Subcutaneous abdominal adipose tissue (tissue), 5 donors: ENCODE results near the gene PAFAH1B1.
"Not testable (repeated sequence)": the region's sequence is repeated elsewhere in the genome, so short reads cannot be mapped to it uniquely, and the experiment has no call there.

Experiments used
- H3K27ac ChIP-seq: one replicate; pipeline ENCODE4 v1.7.0; 2013; ENCODE audit warnings: low read depth, mild to moderate bottlenecking, inconsistent platforms, low read length, moderate library complexity
- H3K27me3 ChIP-seq, 5 donors: one replicate each; pipeline ENCODE4 v1.7.0; 2013; ENCODE audit warnings: low read length in 5 of 5, inconsistent platforms in 1 of 5; ENCODE audit not compliant: control insufficient read depth in 5 of 5, insufficient read depth in 4 of 5
- H3K36me3 ChIP-seq, 5 donors: one replicate each; pipeline ENCODE4 v1.7.0; 2013; ENCODE audit warnings: low read length in 5 of 5; ENCODE audit not compliant: control insufficient read depth in 5 of 5, insufficient read depth in 5 of 5
- H3K4me1 ChIP-seq, 5 donors: one replicate each; pipeline ENCODE4 v1.7.0; 2013; ENCODE audit warnings: low read length in 5 of 5, mild to moderate bottlenecking in 3 of 5, moderate library complexity in 1 of 5; ENCODE audit not compliant: control insufficient read depth in 5 of 5, insufficient read depth in 5 of 5
- H3K4me3 ChIP-seq, 5 donors: one replicate each; pipeline ENCODE4 v1.7.0; 2013; ENCODE audit warnings: low read length in 5 of 5, low read depth in 1 of 5
- H3K9ac ChIP-seq, 5 donors: one replicate each; pipeline ENCODE4 v1.7.0; 2013; ENCODE audit warnings: low read length in 5 of 5, mild to moderate bottlenecking in 4 of 5, moderate library complexity in 3 of 5
- H3K9me3 ChIP-seq, 5 donors: one replicate each; pipeline ENCODE4 v1.7.0; 2013; ENCODE audit warnings: low read length in 5 of 5; ENCODE audit not compliant: control insufficient read depth in 5 of 5
- donor health status: healthy.
- donor health status: healthy.
- donor health status: healthy.
- donor health status: healthy.
- donor health status: healthy.

The PAFAH1B1 gene

DNA sequence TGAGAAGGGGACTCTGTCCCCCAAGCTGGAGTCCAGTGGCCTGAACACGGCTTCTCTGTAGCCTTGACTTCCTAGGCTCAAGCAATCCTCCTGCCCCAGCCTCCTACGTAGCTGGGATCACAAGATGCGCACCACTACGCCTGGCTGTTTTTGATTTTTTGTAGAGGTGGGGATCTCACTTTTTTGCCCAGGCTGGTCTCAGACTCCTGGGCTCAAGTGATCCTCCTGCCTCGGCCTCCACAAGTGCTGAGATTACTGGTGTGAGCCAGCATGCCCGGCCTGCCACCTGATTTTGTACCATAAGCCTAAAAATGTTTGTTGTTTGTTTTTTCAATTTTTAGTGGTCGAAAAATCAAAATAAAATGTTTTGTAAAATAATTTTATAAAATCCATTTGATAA, 19.2 kb downstream of the PAFAH1B1 start:
- peaks cover 4 to 29% (median 17%) of the 10 kb centered on the region in 5 donors for H3K4me1 ChIP-seq
- H3K27me3 ChIP-seq, result no peaks in the 10 kb centered on the region

DNA sequence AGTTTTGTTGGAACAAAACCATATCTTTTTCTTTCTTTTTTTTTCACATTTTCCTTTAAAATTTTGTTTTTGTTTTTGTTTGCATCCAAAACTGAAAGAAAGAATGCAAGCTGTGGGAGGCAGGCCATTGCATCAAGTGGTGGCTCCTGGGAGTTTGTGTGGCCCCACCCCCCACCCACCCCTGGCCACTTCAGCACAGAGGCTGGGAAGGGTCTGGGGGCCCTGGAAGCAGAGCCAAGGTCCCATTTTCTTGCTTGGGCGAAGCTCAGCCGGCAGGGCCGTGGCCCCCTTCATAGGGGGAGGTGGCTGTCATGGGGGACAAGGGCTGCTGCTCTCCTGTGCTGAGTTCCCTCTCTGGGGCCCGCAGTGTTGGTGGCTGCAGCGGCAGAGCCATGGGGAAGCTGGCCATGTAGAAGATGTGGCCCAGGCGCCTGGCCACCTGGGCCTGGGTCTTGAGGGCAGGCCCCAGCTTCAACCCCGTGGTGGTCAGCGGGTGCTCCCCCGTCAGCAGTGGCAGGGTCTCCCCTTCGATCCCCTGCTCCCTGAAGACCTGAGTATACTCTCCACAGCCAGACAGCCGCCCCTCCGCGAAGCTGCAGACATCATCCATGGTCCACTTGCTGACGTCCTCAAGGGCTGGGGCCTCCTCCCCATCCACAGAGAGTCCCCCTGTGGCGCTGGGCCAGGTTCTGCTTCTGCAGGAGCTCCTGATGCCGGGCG, 19.8 kb downstream of the PAFAH1B1 start:
- H3K4me1 ChIP-seq, result peaks cover 4 to 29% (median 17%) of the 10 kb centered on the region in 5 donors
- H3K4me3 ChIP-seq, result no peak overlapping the region

More for the DNA sequence above, 19.2 kb downstream of the PAFAH1B1 start:
- Histone ChIP-seq H3K9me3 (no peaks in the 10 kb centered on the region), H3K27ac (no peak overlapping the region), H3K36me3 (no peaks in the 10 kb centered on the region), H3K9ac (no peak overlapping the region), H3K4me3 (no peak overlapping the region)

DNA sequence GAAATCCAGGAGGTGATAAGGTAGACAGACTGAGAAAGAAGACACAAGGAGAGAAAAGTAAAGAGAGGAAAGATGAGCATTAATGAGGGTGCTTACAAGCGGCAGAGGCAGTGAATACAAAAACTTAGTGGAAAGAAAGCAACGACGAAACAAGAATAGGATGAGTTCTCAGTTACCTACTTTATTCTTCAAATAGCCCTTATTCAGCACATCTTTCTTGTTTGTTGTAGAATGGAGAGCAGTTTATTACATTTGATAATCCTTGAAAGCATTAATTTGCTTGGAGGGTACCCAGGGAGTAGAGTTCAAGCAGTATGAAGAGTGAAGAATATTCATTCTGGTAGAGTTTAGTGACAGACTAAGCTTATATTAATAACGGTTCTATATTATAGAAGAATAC, 22.4 kb downstream of the PAFAH1B1 start:
- Histone ChIP-seq H3K36me3 (no peaks in the 10 kb centered on the region), H3K9ac (no peak overlapping the region), H3K27ac (no peak overlapping the region), H3K9me3 (no peaks in the 10 kb centered on the region), H3K27me3 (no peaks in the 10 kb centered on the region), H3K4me1 (peaks cover 4 to 22% (median 14%) of the 10 kb centered on the region in 5 donors), H3K4me3 (no peak overlapping the region)

More for the DNA sequence above, 19.8 kb downstream of the PAFAH1B1 start:
- Histone ChIP-seq H3K27ac (no peak overlapping the region), H3K9ac (no peak overlapping the region), H3K36me3 (no peaks in the 10 kb centered on the region), H3K27me3 (no peaks in the 10 kb centered on the region), H3K9me3 (no peaks in the 10 kb centered on the region)

DNA sequence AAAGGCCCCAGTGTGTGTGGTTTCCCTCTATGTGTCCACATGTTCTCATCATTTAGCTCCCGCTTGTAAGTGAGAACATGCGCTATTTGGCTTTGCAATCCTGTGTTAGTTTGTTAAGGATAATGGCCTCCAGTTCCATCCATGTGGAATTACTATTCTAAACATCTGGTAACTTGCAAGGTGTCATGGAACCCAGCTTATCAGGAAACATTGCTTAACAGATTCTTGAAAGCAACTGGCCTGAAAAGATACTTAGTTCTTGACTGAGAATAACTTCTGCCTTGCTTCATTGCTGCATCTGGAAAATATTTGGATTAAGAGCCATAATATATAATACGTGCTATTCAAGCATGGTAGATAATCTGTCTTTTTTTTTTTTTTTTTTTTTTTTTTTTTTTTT, 27.8 kb downstream of the PAFAH1B1 start:
- Histone ChIP-seq H3K4me1 (peaks cover 1 to 32% (median 18%) of the 10 kb centered on the region in 5 donors), H3K27me3 (no peaks in the 10 kb centered on the region), H3K4me3 (no peak overlapping the region), H3K9ac (no peak overlapping the region), H3K36me3 (peaks cover 0 to 6% (median 2%) of the 10 kb centered on the region in 5 donors), H3K9me3 (no peaks in the 10 kb centered on the region), H3K27ac (no peak overlapping the region)

GRCh38 chr17:2621951-2622405, 28.5 kb downstream of the PAFAH1B1 start:
- H3K4me1 ChIP-seq, result peaks cover 1 to 32% (median 18%) of the 10 kb centered on the region in 5 donors
- not testable (repeated sequence) for H3K27ac ChIP-seq, H3K9me3 ChIP-seq, H3K4me3 ChIP-seq, H3K27me3 ChIP-seq, H3K9ac ChIP-seq, H3K36me3 ChIP-seq

DNA sequence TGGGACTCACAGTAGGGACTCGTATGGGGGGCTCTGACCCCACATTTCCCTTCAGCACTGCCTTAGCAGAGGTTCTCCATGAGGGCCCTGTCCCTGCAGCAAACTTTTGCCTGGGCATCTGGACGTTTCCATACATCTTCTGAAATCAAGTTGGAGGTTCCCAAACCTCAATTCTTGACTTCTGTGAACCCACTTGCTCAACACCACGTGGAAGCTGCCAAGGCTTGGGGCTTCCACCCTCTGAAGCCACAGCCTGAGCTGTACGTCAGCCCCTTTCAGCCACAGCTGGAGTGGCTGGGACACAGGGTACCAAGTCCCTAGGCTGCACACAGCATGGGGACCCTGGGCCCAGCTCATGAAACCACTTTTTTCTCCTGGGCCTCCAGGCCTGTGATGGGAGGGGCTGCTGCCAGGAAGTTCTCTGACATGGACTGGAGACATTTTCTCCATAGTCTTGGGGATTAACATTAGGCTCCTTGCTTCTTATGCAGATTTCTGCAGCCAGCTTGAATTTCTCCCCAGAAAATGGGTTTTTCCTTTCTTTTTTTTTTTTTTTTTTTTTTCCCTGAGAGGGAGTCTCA, 29.4 kb downstream of the PAFAH1B1 start:
- not testable (repeated sequence) for H3K4me3 ChIP-seq, H3K36me3 ChIP-seq, H3K27ac ChIP-seq, H3K9ac ChIP-seq, H3K9me3 ChIP-seq, H3K27me3 ChIP-seq
- H3K4me1 ChIP-seq, result peaks cover 1 to 32% (median 18%) of the 10 kb centered on the region in 5 donors

GRCh38 chr17:2624292-2624731, 30.9 kb downstream of the PAFAH1B1 start:
- Histone ChIP-seq H3K9me3 (peaks cover 0 to 2% (median 0%) of the 10 kb centered on the region in 5 donors), H3K27me3 (no peaks in the 10 kb centered on the region), H3K27ac (no peak overlapping the region), H3K36me3 (peaks cover 0 to 6% (median 2%) of the 10 kb centered on the region in 5 donors), H3K9ac (no peak overlapping the region), H3K4me3 (no peak overlapping the region), H3K4me1 (peaks cover 1 to 32% (median 18%) of the 10 kb centered on the region in 5 donors)

DNA sequence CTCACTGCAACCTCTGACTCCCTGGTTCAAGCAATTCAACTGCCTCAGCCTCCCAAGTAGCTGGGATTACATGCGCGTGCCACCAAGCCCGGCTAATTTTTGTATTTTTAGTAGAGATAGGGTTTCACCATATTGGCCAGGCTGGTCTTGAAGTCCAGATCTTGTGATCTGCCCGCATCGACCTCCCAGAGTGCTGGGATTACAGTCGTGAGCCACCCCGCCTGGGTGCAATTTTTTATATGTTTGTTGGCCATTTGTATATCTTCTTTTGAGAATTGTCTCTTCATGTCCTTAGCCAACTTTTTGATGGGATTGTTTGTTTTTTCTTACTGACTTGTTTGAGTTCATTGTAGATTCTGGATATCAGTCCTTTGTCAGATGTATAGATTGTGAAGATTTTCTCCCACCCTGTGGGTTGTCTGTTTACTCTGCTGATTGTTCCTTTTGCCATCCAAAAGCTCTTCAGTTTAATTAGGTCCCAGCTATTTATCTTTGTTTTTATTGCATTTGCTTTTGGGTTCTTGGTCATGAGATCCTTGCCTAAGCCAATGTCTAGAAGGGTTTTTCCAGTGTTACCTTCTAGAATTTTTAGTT, 33.3 kb downstream of the PAFAH1B1 start:
- H3K4me1 ChIP-seq, result peaks cover 1 to 37% (median 24%) of the 10 kb centered on the region in 5 donors

DNA sequence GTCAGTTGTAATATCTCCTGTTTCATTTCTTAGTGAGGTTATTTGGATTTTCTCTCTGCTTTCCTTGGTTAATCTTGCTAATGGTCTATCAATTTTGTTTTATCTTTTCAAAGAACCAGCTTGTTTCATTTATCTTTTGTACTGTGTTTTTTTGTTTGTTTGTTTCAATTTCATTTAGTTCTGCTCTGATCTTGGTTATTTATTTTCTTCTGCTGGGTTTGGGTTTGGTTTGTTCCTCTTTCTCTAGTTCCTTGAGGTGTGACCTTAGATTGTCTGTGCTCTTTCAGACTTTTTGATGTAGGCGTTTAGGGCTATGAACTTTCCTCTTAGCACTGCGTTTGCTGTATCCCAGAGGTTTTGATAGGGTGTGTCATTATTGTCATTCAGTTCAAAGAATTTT, 35.5 kb downstream of the PAFAH1B1 start:
- peaks cover 1 to 30% (median 18%) of the 10 kb centered on the region in 5 donors for H3K4me1 ChIP-seq
- not testable (repeated sequence) for H3K9ac ChIP-seq

More for the DNA sequence above, 33.3 kb downstream of the PAFAH1B1 start:
- H3K27ac ChIP-seq, H3K9ac ChIP-seq, H3K27me3 ChIP-seq, H3K9me3 ChIP-seq, H3K4me3 ChIP-seq, H3K36me3 ChIP-seq: not testable (repeated sequence)

GRCh38 chr17:2631211-2631610, 37.8 kb downstream of the PAFAH1B1 start:
- Histone ChIP-seq H3K4me1 (peaks cover 0 to 17% (median 12%) of the 10 kb centered on the region in 5 donors), H3K27ac (no peak overlapping the region), H3K27me3 (no peaks in the 10 kb centered on the region), H3K4me3 (peak overlapping the region in 1 of 5 donors; percentile 40), H3K9me3 (peaks cover 0 to 2% (median 0%) of the 10 kb centered on the region in 5 donors), H3K36me3 (peaks cover 0 to 4% (median 0%) of the 10 kb centered on the region in 5 donors), H3K9ac (peak overlapping the region in 2 of 5 donors; percentile 3 to 4)

More for the DNA sequence above, 35.5 kb downstream of the PAFAH1B1 start:
- not testable (repeated sequence) for H3K27ac ChIP-seq, H3K27me3 ChIP-seq, H3K36me3 ChIP-seq, H3K4me3 ChIP-seq, H3K9me3 ChIP-seq
